ENCODE measurements around the gene SESN1. TPM values are rescaled to one million over a fixed set of nuclear protein-coding genes. Genes with fewer than 3 reads are reported as not detected.

SESN1 gene
- polyA plus RNA-seq, 3 donors: 1.8 to 21.0 (median 3.1) TPM

DNA sequence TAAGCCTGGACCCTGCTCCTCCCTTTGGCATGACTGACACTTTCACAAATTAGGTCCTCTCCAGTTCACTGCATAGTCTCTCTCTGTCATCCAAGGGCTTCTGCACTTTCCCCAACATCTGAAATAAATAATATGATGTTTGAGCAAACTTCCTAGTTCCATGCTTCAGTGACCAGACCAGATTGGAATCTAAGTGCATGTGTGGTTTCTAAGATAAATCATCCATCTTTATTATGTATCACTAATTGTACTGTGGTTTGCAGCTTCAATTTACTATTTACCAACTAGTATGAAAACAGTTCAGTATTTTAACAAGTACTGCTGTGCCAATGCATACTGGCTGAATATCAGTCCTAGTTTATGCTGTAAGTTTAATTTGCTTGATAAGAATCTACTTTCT lies 18.7 kb downstream of the SESN1 start:
- no peak overlapping the region for H3K4me3 Mint-ChIP-seq
- no peaks in the 10 kb centered on the region for H3K36me3 ChIP-seq (replicated peaks in 1 of 2; ENCODE audit: control insufficient read depth in 1 of 2, insufficient read depth in 2 of 2, low read length in 2 of 2)
- peaks cover 2 to 4% of the 10 kb centered on the region in 2 donors for H3K36me3 Mint-ChIP-seq
- no peak overlapping the region for H3K4me2 ChIP-seq (replicated peaks; ENCODE audit: extremely low read depth, low read length, poor library complexity, severe bottlenecking)
- no peak overlapping the region for H3K4me3 ChIP-seq (replicated peaks in 1 of 3; ENCODE audit: low read depth in 2 of 3, low read length in 3 of 3)
- H3K9me3 Mint-ChIP-seq: no peaks in the 10 kb centered on the region
- no peaks in the 10 kb centered on the region for H3K27me3 Mint-ChIP-seq (ENCODE audit: low read depth in 3 of 3)
- no peak for DNase-seq
- H3K4me1 Mint-ChIP-seq: peaks cover 16% of the 10 kb centered on the region
- peaks cover 12% of the 10 kb centered on the region for H4K20me1 ChIP-seq (ENCODE audit: insufficient read depth, low read length)
- intact Hi-C loops (cut with micrococcal nuclease): loop anchor here in 1 of 2 donors (10.0 kb wide), 1 partner anchor 61 kb away; no protein-coding TSS in a partner anchor
- H3K79me2 ChIP-seq (ENCODE audit: insufficient read depth, low read length): no peaks in the 10 kb centered on the region
- H2AFZ ChIP-seq (ENCODE audit: insufficient read depth, low read depth, low read length, poor library complexity, severe bottlenecking): no peak overlapping the region
- H3K27ac ChIP-seq (ENCODE audit: low read depth in 1 of 2, low read length in 2 of 2): no peak overlapping the region
- H3K27me3 ChIP-seq (ENCODE audit: control insufficient read depth in 2 of 2, insufficient read depth in 2 of 2, low read length in 2 of 2): no peaks in the 10 kb centered on the region
- TF ChIP-seq CTCF (IDR thresholded peaks at IDR 0.05): no peak
- H3K4me1 ChIP-seq (ENCODE audit: control insufficient read depth in 1 of 2, insufficient read depth in 2 of 2, low read length in 2 of 2): peaks cover 2 to 10% of the 10 kb centered on the region in 2 donors
- H3K27ac Mint-ChIP-seq: no peak overlapping the region
- no peak overlapping the region for H3K9ac ChIP-seq (ENCODE audit: insufficient read depth, low read length, poor library complexity, severe bottlenecking)
- no peaks in the 10 kb centered on the region for H3K9me3 ChIP-seq (replicated peaks in 1 of 2; ENCODE audit: control insufficient read depth in 1 of 2, insufficient read depth in 1 of 2, low read length in 2 of 2)

DNA sequence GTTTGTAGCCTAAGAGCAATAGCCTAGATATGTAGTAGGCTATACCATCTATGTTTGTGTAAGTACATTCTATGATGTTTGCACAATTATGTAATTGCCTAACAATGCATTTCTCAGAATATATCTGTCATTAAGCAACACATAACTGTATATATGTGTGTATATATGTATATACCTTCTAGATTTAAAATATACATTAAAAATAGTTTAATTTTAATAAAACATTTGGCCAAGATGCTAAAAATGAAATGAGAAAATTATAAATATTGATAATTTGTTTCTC lies 20.6 kb downstream of the SESN1 start:
- Histone ChIP-seq H3K9me3 (replicated peaks in 1 of 2; ENCODE audit: control insufficient read depth in 1 of 2, insufficient read depth in 1 of 2, low read length in 2 of 2) (no peaks in the 10 kb centered on the region), H3K27me3 (ENCODE audit: control insufficient read depth in 2 of 2, insufficient read depth in 2 of 2, low read length in 2 of 2) (no peaks in the 10 kb centered on the region), H3K36me3 (replicated peaks in 1 of 2; ENCODE audit: control insufficient read depth in 1 of 2, insufficient read depth in 2 of 2, low read length in 2 of 2) (no peaks in the 10 kb centered on the region), H3K27ac (ENCODE audit: low read depth in 1 of 2, low read length in 2 of 2) (no peak overlapping the region), H3K4me1 (ENCODE audit: control insufficient read depth in 1 of 2, insufficient read depth in 2 of 2, low read length in 2 of 2) (peaks cover 11 to 19% of the 10 kb centered on the region in 2 donors), H3K4me3 (replicated peaks in 1 of 3; ENCODE audit: low read depth in 2 of 3, low read length in 3 of 3) (no peak overlapping the region), H4K20me1 (ENCODE audit: insufficient read depth, low read length) (peaks cover 8% of the 10 kb centered on the region), H3K4me2 (replicated peaks; ENCODE audit: extremely low read depth, low read length, poor library complexity, severe bottlenecking) (no peak overlapping the region), H2AFZ (ENCODE audit: insufficient read depth, low read depth, low read length, poor library complexity, severe bottlenecking) (no peak overlapping the region), H3K79me2 (ENCODE audit: insufficient read depth, low read length) (no peaks in the 10 kb centered on the region), H3K9ac (ENCODE audit: insufficient read depth, low read length, poor library complexity, severe bottlenecking) (no peak overlapping the region)
- H3K9me3 Mint-ChIP-seq: no peaks in the 10 kb centered on the region
- no peak for TF ChIP-seq CTCF (IDR thresholded peaks at IDR 0.05)
- H3K4me3 Mint-ChIP-seq: no peak overlapping the region
- no peak for DNase-seq
- intact Hi-C loops (cut with micrococcal nuclease): loop anchor here in 1 of 2 donors (10.0 kb wide), 1 partner anchor 59 kb away; no protein-coding TSS in a partner anchor
- peaks cover 21% of the 10 kb centered on the region for H3K4me1 Mint-ChIP-seq
- peaks cover 0 to 3% of the 10 kb centered on the region in 2 donors for H3K36me3 Mint-ChIP-seq
- no peaks in the 10 kb centered on the region for H3K27me3 Mint-ChIP-seq (ENCODE audit: low read depth in 3 of 3)
- H3K27ac Mint-ChIP-seq: no peak overlapping the region
